CD4-positive, alpha-beta T cell (primary cell): ENCODE results near the gene KATNAL1. TPM values are rescaled to one million over a fixed set of nuclear protein-coding genes. Genes with fewer than 3 reads are reported as not detected.

ENCODE experiments used
- ATAC-seq: fragments of 200-7000 bp; cut with Tn5 transposase; one replicate; pipeline ENCODE4 v1.10.0; 2022; ENCODE audit warnings: mild to moderate bottlenecking; ENCODE audit not compliant: poor library complexity
- CTCF ChIA-PET: fragments of 350-600 bp; sonication (Branson Sonifier 250); formaldehyde crosslinking; loops from one replicate; lab custom pipeline; 2021; ENCODE audit warnings: antibody characterized with exemption, inconsistent platforms; lab: Charles Lee
- POLR2A ChIA-PET: fragments of 350-600 bp; sonication (Branson Sonifier 250); formaldehyde crosslinking; loops from one replicate; lab custom pipeline; 2021; ENCODE audit warnings: antibody characterized with exemption, inconsistent platforms; lab: Charles Lee
- DNase-seq, 14 experiments: peaks; one replicate each; pipeline ENCODE4 v3.0.0-alpha.2; 2013 to 2020; ENCODE audit warnings: mixed read lengths in 2 of 14
- H3K27ac ChIP-seq, 2 donors: one replicate each; pipeline versions ENCODE4 v1.5.1 to v1.7.0; 2013; ENCODE audit warnings: low read length in 2 of 2, low read depth in 1 of 2, mild to moderate bottlenecking in 1 of 2
- H3K27me3 ChIP-seq, 2 experiments: 1 replicate in 1 of 2; 2 replicates in 1 of 2; pipeline versions ENCODE4 v1.6.1 to v1.7.0; 2013; ENCODE audit warnings: low read length in 2 of 2, control low read depth in 1 of 2, mild to moderate bottlenecking in 1 of 2, moderate library complexity in 1 of 2; ENCODE audit not compliant: insufficient read depth in 2 of 2, control insufficient read depth in 1 of 2
- H3K36me3 ChIP-seq: one replicate; pipeline ENCODE4 v1.6.1; 2013; ENCODE audit warnings: low read length, control low read depth; ENCODE audit not compliant: insufficient read depth
- H3K4me1 ChIP-seq: one replicate; pipeline ENCODE4 v1.6.1; 2013; ENCODE audit warnings: low read length, control low read depth; ENCODE audit not compliant: insufficient read depth
- H3K4me3 ChIP-seq: one replicate; pipeline ENCODE4 v1.5.1; 2013; ENCODE audit warnings: mild to moderate bottlenecking, low read length, moderate library complexity
- H3K9me3 ChIP-seq, 2 experiments: 1 replicate in 1 of 2; 2 replicates in 1 of 2; pipeline versions ENCODE4 v1.6.1 to v1.7.0; 2013; ENCODE audit warnings: low read length in 2 of 2, mild to moderate bottlenecking in 2 of 2, control low read depth in 1 of 2, moderate library complexity in 1 of 2; ENCODE audit not compliant: control insufficient read depth in 1 of 2, insufficient read depth in 1 of 2
- H3K27ac Mint-ChIP-seq: one replicate; pipeline ENCODE4 v1.8.0; 2020; ENCODE audit warnings: mixed read lengths
- H3K27me3 Mint-ChIP-seq: one replicate; pipeline ENCODE4 v1.8.0; 2021; ENCODE audit warnings: mixed read lengths
- H3K36me3 Mint-ChIP-seq: one replicate; pipeline ENCODE4 v1.8.0; 2021; ENCODE audit warnings: low read depth, mixed read lengths
- H3K4me1 Mint-ChIP-seq: one replicate; pipeline ENCODE4 v1.8.0; 2021; ENCODE audit warnings: low read depth, mixed read lengths
- H3K4me3 Mint-ChIP-seq: one replicate; pipeline ENCODE4 v1.8.0; 2020; ENCODE audit warnings: mild to moderate bottlenecking, mixed read lengths
- H3K9me3 Mint-ChIP-seq: one replicate; pipeline ENCODE4 v1.8.0; 2020; ENCODE audit warnings: mixed read lengths
- intact Hi-C, 2 experiments: fragments of 100-400 bp; cut with DNase I in 1 of 2; cut with micrococcal nuclease in 1 of 2; formaldehyde crosslinking; loops; one replicate each; pipeline versions ENCODE4 v1.15.1 to v1.9.0; 2023 to 2025; cut with DNase I, micrococcal nuclease
- total RNA-seq, 174 experiments: library from RNA in 2 of 174; stranded (reverse) in 2 of 174; gene quantifications; one replicate each; pipeline ENCODE4 v1.2.3 and lab custom pipeline; 2021 to 2026
- TF ChIP-seq, protein P1 (sequence below): fragments of 200-600 bp; IDR thresholded peaks from one replicate; pipeline ENCODE4 v1.8.0; 2022; ENCODE audit warnings: antibody characterized with exemption, mild to moderate bottlenecking

KATNAL1 gene
- total RNA-seq, 2 experiments from 2014 or later: 3.3 to 3.4 TPM

DNA sequence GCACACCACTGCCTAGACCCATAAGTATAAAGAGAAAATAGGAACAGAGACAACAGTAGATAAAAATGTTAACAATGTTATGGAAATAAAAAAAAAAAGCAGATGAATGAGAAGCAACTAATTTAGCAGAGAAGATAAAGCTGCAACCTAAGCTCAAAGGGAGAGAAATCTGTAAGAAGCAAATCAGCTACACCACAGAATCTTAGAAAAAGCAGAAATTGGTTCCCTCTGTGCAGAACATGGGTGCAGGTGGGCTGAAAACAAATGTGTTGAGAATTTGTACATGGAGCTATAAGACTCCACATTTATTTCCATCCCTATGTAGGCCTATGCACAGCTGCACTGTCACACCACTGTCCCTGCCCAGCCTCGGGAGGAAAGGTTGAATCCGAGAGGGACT lies 44.8 kb upstream of the KATNAL1 start:
- DNase-seq (no peak), ATAC-seq (no peak)
- POLR2A ChIA-PET: no interaction called here
- intact Hi-C loops: no loop called here
- no peaks in the 10 kb centered on the region for H3K27me3 ChIP-seq
- no peak overlapping the region for H3K27ac Mint-ChIP-seq
- H3K9me3 Mint-ChIP-seq: peaks cover 5% of the 10 kb centered on the region
- no peaks in the 10 kb centered on the region for H3K27me3 Mint-ChIP-seq
- CTCF ChIA-PET: no interaction called here
- peaks cover 33% of the 10 kb centered on the region for H3K4me1 ChIP-seq
- TF ChIP-seq, protein P1, sequence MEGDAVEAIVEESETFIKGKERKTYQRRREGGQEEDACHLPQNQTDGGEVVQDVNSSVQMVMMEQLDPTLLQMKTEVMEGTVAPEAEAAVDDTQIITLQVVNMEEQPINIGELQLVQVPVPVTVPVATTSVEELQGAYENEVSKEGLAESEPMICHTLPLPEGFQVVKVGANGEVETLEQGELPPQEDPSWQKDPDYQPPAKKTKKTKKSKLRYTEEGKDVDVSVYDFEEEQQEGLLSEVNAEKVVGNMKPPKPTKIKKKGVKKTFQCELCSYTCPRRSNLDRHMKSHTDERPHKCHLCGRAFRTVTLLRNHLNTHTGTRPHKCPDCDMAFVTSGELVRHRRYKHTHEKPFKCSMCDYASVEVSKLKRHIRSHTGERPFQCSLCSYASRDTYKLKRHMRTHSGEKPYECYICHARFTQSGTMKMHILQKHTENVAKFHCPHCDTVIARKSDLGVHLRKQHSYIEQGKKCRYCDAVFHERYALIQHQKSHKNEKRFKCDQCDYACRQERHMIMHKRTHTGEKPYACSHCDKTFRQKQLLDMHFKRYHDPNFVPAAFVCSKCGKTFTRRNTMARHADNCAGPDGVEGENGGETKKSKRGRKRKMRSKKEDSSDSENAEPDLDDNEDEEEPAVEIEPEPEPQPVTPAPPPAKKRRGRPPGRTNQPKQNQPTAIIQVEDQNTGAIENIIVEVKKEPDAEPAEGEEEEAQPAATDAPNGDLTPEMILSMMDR: no peak
- H3K9me3 ChIP-seq: peaks cover 0 to 6% of the 10 kb centered on the region in 2 experiments
- peaks cover 29% of the 10 kb centered on the region for H3K36me3 Mint-ChIP-seq
- no peak overlapping the region for H3K4me3 ChIP-seq
- H3K4me1 Mint-ChIP-seq: peaks cover 40% of the 10 kb centered on the region
- H3K4me3 Mint-ChIP-seq: no peak overlapping the region
- H3K36me3 ChIP-seq: peaks cover 15% of the 10 kb centered on the region
- no peak overlapping the region for H3K27ac ChIP-seq

DNA sequence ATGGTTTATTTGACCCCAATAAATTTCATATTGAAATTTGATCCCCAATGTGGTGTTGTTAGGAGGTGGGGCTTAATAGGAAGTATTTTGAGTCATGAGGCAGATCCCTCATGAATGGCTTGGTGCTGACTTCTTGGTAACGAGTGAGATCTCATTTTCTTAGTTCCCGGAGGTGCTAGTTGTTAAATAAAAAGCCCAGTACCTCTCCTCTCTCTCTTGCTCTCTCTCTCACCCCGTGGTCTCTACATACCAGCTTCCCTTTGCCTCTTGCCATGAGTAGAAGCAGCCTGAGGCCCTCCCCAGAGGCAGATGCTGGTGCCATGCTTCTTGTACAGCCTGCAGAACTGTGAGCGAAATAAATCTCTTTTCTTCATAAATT lies 39.4 kb upstream of the KATNAL1 start:
- intact Hi-C loops: loop anchor here in 1 of 2 experiments (5.0 kb wide), 1 partner anchor 214 kb away; no protein-coding TSS in a partner anchor
- peak overlapping the region; percentile 18 for H3K4me3 ChIP-seq
- no peak overlapping the region for H3K27ac ChIP-seq

DNA sequence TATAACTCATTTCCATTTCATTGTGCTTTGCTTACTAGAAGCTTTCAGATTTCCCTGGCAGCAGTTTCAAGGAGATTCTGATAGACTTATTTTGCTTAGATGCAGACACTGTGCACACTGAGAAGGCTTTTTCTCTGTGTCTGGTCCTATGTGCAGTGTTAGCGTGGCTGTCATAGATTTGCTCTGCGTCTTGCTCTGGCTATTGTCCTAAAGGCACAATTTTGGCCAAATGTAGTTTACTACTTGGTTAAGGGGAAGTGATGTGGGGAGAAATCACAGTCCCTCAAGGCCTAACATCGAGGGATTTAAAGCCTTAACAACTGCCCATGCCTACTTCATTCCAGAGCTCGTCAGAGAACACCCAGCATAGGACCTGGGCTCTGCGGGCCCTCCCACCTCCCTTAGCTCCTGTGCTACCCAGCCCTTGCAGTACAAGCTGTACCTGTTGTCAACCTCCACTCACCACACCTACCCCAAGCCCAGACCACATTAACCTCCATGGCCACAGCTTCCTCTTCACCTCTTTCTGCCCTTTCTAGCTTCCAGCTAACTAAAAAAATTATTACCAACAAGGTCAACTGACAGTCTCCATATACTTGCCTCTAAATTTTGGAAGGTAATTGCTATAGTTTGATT lies 38.9 kb upstream of the KATNAL1 start:
- peak overlapping the region; percentile 62 for H3K27ac Mint-ChIP-seq
- CTCF ChIA-PET: no interaction called here
- Histone ChIP-seq H3K27ac (no peak overlapping the region), H3K27me3 (no peaks in the 10 kb centered on the region), H3K36me3 (peaks cover 10% of the 10 kb centered on the region), H3K9me3 (no peaks in the 10 kb centered on the region), H3K4me1 (peaks cover 38% of the 10 kb centered on the region), H3K4me3 (peak overlapping the region; percentile 18)
- intact Hi-C loops: loop anchor here in 1 of 2 experiments (5.0 kb wide), 1 partner anchor 214 kb away; no protein-coding TSS in a partner anchor
- POLR2A ChIA-PET: interaction anchor here (0.6 to 2.6 kb wide), 12 partner anchors 9 to 272 kb away, joined by 3 to 22 read pairs (median 8); partner anchors contain the start of genes HMGB1, KATNAL1, UBE2L5 and USPL1
- ATAC-seq (peak; percentile 93), DNase-seq (peak; percentile 30 to 89 (median 56))
- no peaks in the 10 kb centered on the region for H3K36me3 Mint-ChIP-seq
- H3K9me3 Mint-ChIP-seq: no peaks in the 10 kb centered on the region
- peak overlapping the region; percentile 61 for H3K4me3 Mint-ChIP-seq
- TF ChIP-seq, protein P1: no peak
- H3K27me3 Mint-ChIP-seq: no peaks in the 10 kb centered on the region
- peaks cover 55% of the 10 kb centered on the region for H3K4me1 Mint-ChIP-seq

More for the DNA sequence above, 39.4 kb upstream of the KATNAL1 start:
- Histone ChIP-seq H3K27me3 (no peaks in the 10 kb centered on the region), H3K9me3 (no peaks in the 10 kb centered on the region), H3K36me3 (peaks cover 10% of the 10 kb centered on the region), H3K4me1 (peaks cover 38% of the 10 kb centered on the region)
- ATAC-seq: peak; percentile 48
- ChIA-PET POLR2A (interaction anchor here (0.6 to 2.6 kb wide), 12 partner anchors 8 to 271 kb away, joined by 3 to 22 read pairs (median 8); partner anchors contain the start of genes HMGB1, KATNAL1, UBE2L5 and USPL1), CTCF (no interaction called here)
- Mint-ChIP-seq H3K27ac (peak overlapping the region; percentile 62), H3K27me3 (no peaks in the 10 kb centered on the region), H3K4me3 (peak overlapping the region; percentile 61), H3K4me1 (peaks cover 55% of the 10 kb centered on the region), H3K36me3 (peaks cover 1% of the 10 kb centered on the region), H3K9me3 (no peaks in the 10 kb centered on the region)
- TF ChIP-seq, protein P1: no peak
- peak in 1 of 14 experiments; percentile 17 for DNase-seq
